ENCODE results near the gene FGF14.

FGF14 gene

DNA sequence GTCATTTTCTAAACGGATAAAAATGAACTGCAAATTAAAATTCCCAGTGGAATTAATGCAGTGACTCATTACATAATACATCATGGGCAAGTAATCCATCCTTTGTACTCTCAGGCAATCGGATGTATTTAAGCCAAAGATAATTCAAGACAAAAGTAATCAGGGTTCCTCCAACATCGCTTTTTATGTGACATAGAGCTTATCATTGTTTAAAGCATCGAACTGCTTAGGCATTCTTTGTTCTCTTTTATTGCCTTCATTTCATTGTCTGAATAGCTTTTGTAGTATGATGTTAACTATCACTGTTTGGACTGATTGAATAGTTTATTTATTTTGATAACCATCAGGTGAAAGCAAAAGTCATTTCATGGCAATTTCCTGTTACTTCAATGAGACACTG is 740.0 kb downstream of the FGF14 start:
- Histone ChIP-seq H3K4me2 (ENCODE audit: low read length) (no peak overlapping the region), H3K9ac (no peak overlapping the region), H3K27ac (no peak overlapping the region)

More for the DNA sequence above, 740.0 kb downstream of the FGF14 start:
- Histone ChIP-seq H3K4me1 (no peaks in the 10 kb centered on the region), H2AFZ (no peak overlapping the region), H3K27me3 (ENCODE audit: control insufficient read depth, insufficient read depth, low read length) (no peaks in the 10 kb centered on the region), H3K9me3 (ENCODE audit: control insufficient read depth, low read length) (no peaks in the 10 kb centered on the region), H3K4me3 (ENCODE audit: low read depth, low read length) (no peak overlapping the region), H3K79me2 (no peaks in the 10 kb centered on the region), H3K36me3 (ENCODE audit: control insufficient read depth, insufficient read depth, low read length) (no peaks in the 10 kb centered on the region)
- TF ChIP-seq, protein P1, sequence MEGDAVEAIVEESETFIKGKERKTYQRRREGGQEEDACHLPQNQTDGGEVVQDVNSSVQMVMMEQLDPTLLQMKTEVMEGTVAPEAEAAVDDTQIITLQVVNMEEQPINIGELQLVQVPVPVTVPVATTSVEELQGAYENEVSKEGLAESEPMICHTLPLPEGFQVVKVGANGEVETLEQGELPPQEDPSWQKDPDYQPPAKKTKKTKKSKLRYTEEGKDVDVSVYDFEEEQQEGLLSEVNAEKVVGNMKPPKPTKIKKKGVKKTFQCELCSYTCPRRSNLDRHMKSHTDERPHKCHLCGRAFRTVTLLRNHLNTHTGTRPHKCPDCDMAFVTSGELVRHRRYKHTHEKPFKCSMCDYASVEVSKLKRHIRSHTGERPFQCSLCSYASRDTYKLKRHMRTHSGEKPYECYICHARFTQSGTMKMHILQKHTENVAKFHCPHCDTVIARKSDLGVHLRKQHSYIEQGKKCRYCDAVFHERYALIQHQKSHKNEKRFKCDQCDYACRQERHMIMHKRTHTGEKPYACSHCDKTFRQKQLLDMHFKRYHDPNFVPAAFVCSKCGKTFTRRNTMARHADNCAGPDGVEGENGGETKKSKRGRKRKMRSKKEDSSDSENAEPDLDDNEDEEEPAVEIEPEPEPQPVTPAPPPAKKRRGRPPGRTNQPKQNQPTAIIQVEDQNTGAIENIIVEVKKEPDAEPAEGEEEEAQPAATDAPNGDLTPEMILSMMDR (IDR thresholded peaks at IDR 0.05) = no peak
